Activated naive CD8-positive, alpha-beta T cell (primary cell): ENCODE measurements around the gene ABLIM2.

Experiments used
- H3K27ac Mint-ChIP-seq: one replicate; pipeline ENCODE4 v1.8.0; 2021; ENCODE audit warnings: mixed read lengths
- H3K27me3 Mint-ChIP-seq: one replicate; pipeline ENCODE4 v1.8.0; 2021; ENCODE audit warnings: mixed read lengths
- H3K36me3 Mint-ChIP-seq: one replicate; pipeline ENCODE4 v1.8.0; 2021; ENCODE audit warnings: mixed read lengths
- H3K4me1 Mint-ChIP-seq: one replicate; pipeline ENCODE4 v1.8.0; 2021; ENCODE audit warnings: low read depth, mixed read lengths
- H3K4me3 Mint-ChIP-seq: one replicate; pipeline ENCODE4 v1.8.0; 2021; ENCODE audit warnings: mild to moderate bottlenecking, mixed read lengths
- H3K9me3 Mint-ChIP-seq: one replicate; pipeline ENCODE4 v1.8.0; 2021; ENCODE audit warnings: low read depth, mixed read lengths

ABLIM2 gene

GRCh38 chr4:8132947-8133705, 25.5 kb downstream of the ABLIM2 start:
- no peaks in the 10 kb centered on the region for H3K36me3 Mint-ChIP-seq
- no peak overlapping the region for H3K4me3 Mint-ChIP-seq
- H3K9me3 Mint-ChIP-seq = no peaks in the 10 kb centered on the region
- H3K4me1 Mint-ChIP-seq = no peaks in the 10 kb centered on the region
- H3K27ac Mint-ChIP-seq = no peak overlapping the region
- H3K27me3 Mint-ChIP-seq = no peaks in the 10 kb centered on the region

GRCh38 chr4:8132400-8132799, 26.2 kb downstream of the ABLIM2 start:
- Mint-ChIP-seq H3K4me3 (no peak overlapping the region), H3K27ac (no peak overlapping the region), H3K36me3 (no peaks in the 10 kb centered on the region), H3K9me3 (no peaks in the 10 kb centered on the region), H3K27me3 (no peaks in the 10 kb centered on the region), H3K4me1 (no peaks in the 10 kb centered on the region)

GRCh38 chr4:8131826-8132225, 26.8 kb downstream of the ABLIM2 start:
- Mint-ChIP-seq H3K27ac (no peak overlapping the region), H3K4me1 (no peaks in the 10 kb centered on the region), H3K4me3 (no peak overlapping the region), H3K36me3 (no peaks in the 10 kb centered on the region), H3K27me3 (no peaks in the 10 kb centered on the region), H3K9me3 (no peaks in the 10 kb centered on the region)

GRCh38 chr4:8131210-8131609, 27.4 kb downstream of the ABLIM2 start:
- no peaks in the 10 kb centered on the region for H3K9me3 Mint-ChIP-seq
- H3K36me3 Mint-ChIP-seq = no peaks in the 10 kb centered on the region

GRCh38 chr4:8130346-8131066, 28.1 kb downstream of the ABLIM2 start:
- Mint-ChIP-seq H3K4me3 (no peak overlapping the region), H3K4me1 (no peaks in the 10 kb centered on the region), H3K27me3 (no peaks in the 10 kb centered on the region), H3K36me3 (no peaks in the 10 kb centered on the region), H3K27ac (no peak overlapping the region), H3K9me3 (no peaks in the 10 kb centered on the region)

More at GRCh38 chr4:8131210-8131609, 27.4 kb downstream of the ABLIM2 start:
- H3K4me1 Mint-ChIP-seq = no peaks in the 10 kb centered on the region
- H3K27ac Mint-ChIP-seq = no peak overlapping the region
- H3K4me3 Mint-ChIP-seq = no peak overlapping the region
- no peaks in the 10 kb centered on the region for H3K27me3 Mint-ChIP-seq

- Mint-ChIP-seq H3K9me3 (no peaks in the 10 kb centered on the region), H3K27me3 (no peaks in the 10 kb centered on the region), H3K4me3 (no peak overlapping the region), H3K4me1 (no peaks in the 10 kb centered on the region), H3K27ac (no peak overlapping the region), H3K36me3 (no peaks in the 10 kb centered on the region)
Measured at GRCh38 chr4:8129785-8130184, 28.8 kb downstream of the ABLIM2 start.

GRCh38 chr4:8129136-8129535, 29.5 kb downstream of the ABLIM2 start:
- H3K27ac Mint-ChIP-seq = no peak overlapping the region
- no peaks in the 10 kb centered on the region for H3K9me3 Mint-ChIP-seq
- H3K36me3 Mint-ChIP-seq = no peaks in the 10 kb centered on the region
- H3K4me3 Mint-ChIP-seq = no peak overlapping the region
- no peaks in the 10 kb centered on the region for H3K27me3 Mint-ChIP-seq
- no peaks in the 10 kb centered on the region for H3K4me1 Mint-ChIP-seq

GRCh38 chr4:8128100-8128856, 30.3 kb downstream of the ABLIM2 start:
- Mint-ChIP-seq H3K9me3 (no peaks in the 10 kb centered on the region), H3K4me1 (no peaks in the 10 kb centered on the region), H3K4me3 (no peak overlapping the region), H3K27ac (no peak overlapping the region), H3K36me3 (no peaks in the 10 kb centered on the region), H3K27me3 (no peaks in the 10 kb centered on the region)

GRCh38 chr4:8127051-8127826, 31.4 kb downstream of the ABLIM2 start:
- Mint-ChIP-seq H3K9me3 (no peaks in the 10 kb centered on the region), H3K27ac (no peak overlapping the region), H3K4me3 (no peak overlapping the region), H3K36me3 (no peaks in the 10 kb centered on the region), H3K27me3 (no peaks in the 10 kb centered on the region), H3K4me1 (no peaks in the 10 kb centered on the region)

GRCh38 chr4:8126523-8126922, 32.1 kb downstream of the ABLIM2 start:
- Mint-ChIP-seq H3K4me1 (no peaks in the 10 kb centered on the region), H3K27ac (no peak overlapping the region), H3K9me3 (no peaks in the 10 kb centered on the region), H3K4me3 (no peak overlapping the region), H3K36me3 (no peaks in the 10 kb centered on the region), H3K27me3 (no peaks in the 10 kb centered on the region)

- H3K36me3 Mint-ChIP-seq = no peaks in the 10 kb centered on the region
- no peaks in the 10 kb centered on the region for H3K27me3 Mint-ChIP-seq
- no peak overlapping the region for H3K4me3 Mint-ChIP-seq
- H3K9me3 Mint-ChIP-seq = no peaks in the 10 kb centered on the region
- H3K27ac Mint-ChIP-seq = no peak overlapping the region
- no peaks in the 10 kb centered on the region for H3K4me1 Mint-ChIP-seq
Measured at GRCh38 chr4:8125526-8126056, 33.0 kb downstream of the ABLIM2 start.

- Mint-ChIP-seq H3K36me3 (no peaks in the 10 kb centered on the region), H3K27ac (no peak overlapping the region), H3K9me3 (no peaks in the 10 kb centered on the region), H3K27me3 (no peaks in the 10 kb centered on the region), H3K4me3 (no peak overlapping the region), H3K4me1 (no peaks in the 10 kb centered on the region)
Measured at GRCh38 chr4:8123870-8124269, 34.7 kb downstream of the ABLIM2 start.

- no peak overlapping the region for H3K27ac Mint-ChIP-seq
- no peaks in the 10 kb centered on the region for H3K4me1 Mint-ChIP-seq
- H3K4me3 Mint-ChIP-seq = no peak overlapping the region
- H3K27me3 Mint-ChIP-seq = no peaks in the 10 kb centered on the region
- H3K9me3 Mint-ChIP-seq = no peaks in the 10 kb centered on the region
- H3K36me3 Mint-ChIP-seq = no peaks in the 10 kb centered on the region
Measured at GRCh38 chr4:8123389-8123788, 35.2 kb downstream of the ABLIM2 start.

- H3K27ac Mint-ChIP-seq = no peak overlapping the region
- H3K9me3 Mint-ChIP-seq = no peaks in the 10 kb centered on the region
- H3K27me3 Mint-ChIP-seq = no peaks in the 10 kb centered on the region
- no peak overlapping the region for H3K4me3 Mint-ChIP-seq
- no peaks in the 10 kb centered on the region for H3K36me3 Mint-ChIP-seq
- H3K4me1 Mint-ChIP-seq = no peaks in the 10 kb centered on the region
Measured at GRCh38 chr4:8122746-8123145, 35.9 kb downstream of the ABLIM2 start.
